Panc1 (cell line): Measurements from ENCODE around the gene ZNF420.
"Not testable (repeated sequence)": the region's sequence is repeated elsewhere in the genome, so short reads cannot be mapped to it uniquely, and the experiment has no call there.

ENCODE experiments used
- POLR2AphosphoS5 ChIP-seq: IDR thresholded peaks from 2 replicates; pipeline ENCODE4 v1.6.1; 2012; ENCODE audit warnings: mild to moderate bottlenecking, low read depth, low read length, moderate library complexity
- SIN3A ChIP-seq: IDR thresholded peaks from 2 replicates; pipeline ENCODE4 v1.6.1; 2012; ENCODE audit warnings: low read depth, mild to moderate bottlenecking, low read length, moderate library complexity, borderline replicate concordance; ENCODE audit not compliant: insufficient read depth
- TCF7L2 ChIP-seq: IDR thresholded peaks from 2 replicates; pipeline ENCODE4 v1.6.1; 2011; ENCODE audit warnings: mild to moderate bottlenecking, low read depth, low read length, inconsistent platforms
- TF ChIP-seq, protein P1 (sequence below): fragments of 450-650 bp; IDR thresholded peaks from 2 replicates; pipeline ENCODE4 v1.5.1; 2017; ENCODE audit warnings: mild to moderate bottlenecking
- TF ChIP-seq, protein P2 (sequence below), 2 experiments: IDR thresholded peaks; 2 replicates each; pipeline ENCODE4 v1.6.1; 2011 to 2012; ENCODE audit warnings: low read depth in 2 of 2, control low read depth in 1 of 2, low read length in 1 of 2, mild to moderate bottlenecking in 1 of 2, moderate library complexity in 1 of 2; ENCODE audit not compliant: insufficient read depth in 1 of 2

DNA sequence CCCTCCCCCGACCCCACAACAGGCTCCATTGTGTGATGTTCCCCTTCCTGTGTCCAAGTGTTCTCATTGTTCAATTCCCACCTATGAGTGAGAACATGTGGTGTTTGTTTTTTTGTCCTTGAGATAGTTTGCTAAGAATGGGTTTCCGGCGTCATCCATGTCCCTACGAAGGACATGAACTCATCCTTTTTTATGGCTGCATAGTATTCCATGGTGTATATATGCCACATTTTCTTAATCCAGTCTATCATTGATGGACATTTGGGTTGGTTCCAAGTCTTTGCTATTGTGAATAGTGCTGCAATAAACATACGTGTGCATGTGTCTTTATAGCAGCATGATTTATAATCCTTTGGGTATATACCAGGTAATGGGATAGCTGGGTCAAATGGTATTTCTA, 25.9 kb downstream of the ZNF420 start:
- TF ChIP-seq, protein P1, sequence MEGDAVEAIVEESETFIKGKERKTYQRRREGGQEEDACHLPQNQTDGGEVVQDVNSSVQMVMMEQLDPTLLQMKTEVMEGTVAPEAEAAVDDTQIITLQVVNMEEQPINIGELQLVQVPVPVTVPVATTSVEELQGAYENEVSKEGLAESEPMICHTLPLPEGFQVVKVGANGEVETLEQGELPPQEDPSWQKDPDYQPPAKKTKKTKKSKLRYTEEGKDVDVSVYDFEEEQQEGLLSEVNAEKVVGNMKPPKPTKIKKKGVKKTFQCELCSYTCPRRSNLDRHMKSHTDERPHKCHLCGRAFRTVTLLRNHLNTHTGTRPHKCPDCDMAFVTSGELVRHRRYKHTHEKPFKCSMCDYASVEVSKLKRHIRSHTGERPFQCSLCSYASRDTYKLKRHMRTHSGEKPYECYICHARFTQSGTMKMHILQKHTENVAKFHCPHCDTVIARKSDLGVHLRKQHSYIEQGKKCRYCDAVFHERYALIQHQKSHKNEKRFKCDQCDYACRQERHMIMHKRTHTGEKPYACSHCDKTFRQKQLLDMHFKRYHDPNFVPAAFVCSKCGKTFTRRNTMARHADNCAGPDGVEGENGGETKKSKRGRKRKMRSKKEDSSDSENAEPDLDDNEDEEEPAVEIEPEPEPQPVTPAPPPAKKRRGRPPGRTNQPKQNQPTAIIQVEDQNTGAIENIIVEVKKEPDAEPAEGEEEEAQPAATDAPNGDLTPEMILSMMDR, result not testable (repeated sequence)
- TF ChIP-seq POLR2AphosphoS5, SIN3A, TCF7L2: not testable (repeated sequence)
- TF ChIP-seq, protein P2, sequence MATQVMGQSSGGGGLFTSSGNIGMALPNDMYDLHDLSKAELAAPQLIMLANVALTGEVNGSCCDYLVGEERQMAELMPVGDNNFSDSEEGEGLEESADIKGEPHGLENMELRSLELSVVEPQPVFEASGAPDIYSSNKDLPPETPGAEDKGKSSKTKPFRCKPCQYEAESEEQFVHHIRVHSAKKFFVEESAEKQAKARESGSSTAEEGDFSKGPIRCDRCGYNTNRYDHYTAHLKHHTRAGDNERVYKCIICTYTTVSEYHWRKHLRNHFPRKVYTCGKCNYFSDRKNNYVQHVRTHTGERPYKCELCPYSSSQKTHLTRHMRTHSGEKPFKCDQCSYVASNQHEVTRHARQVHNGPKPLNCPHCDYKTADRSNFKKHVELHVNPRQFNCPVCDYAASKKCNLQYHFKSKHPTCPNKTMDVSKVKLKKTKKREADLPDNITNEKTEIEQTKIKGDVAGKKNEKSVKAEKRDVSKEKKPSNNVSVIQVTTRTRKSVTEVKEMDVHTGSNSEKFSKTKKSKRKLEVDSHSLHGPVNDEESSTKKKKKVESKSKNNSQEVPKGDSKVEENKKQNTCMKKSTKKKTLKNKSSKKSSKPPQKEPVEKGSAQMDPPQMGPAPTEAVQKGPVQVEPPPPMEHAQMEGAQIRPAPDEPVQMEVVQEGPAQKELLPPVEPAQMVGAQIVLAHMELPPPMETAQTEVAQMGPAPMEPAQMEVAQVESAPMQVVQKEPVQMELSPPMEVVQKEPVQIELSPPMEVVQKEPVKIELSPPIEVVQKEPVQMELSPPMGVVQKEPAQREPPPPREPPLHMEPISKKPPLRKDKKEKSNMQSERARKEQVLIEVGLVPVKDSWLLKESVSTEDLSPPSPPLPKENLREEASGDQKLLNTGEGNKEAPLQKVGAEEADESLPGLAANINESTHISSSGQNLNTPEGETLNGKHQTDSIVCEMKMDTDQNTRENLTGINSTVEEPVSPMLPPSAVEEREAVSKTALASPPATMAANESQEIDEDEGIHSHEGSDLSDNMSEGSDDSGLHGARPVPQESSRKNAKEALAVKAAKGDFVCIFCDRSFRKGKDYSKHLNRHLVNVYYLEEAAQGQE (IDR thresholded peaks at IDR 0.05; ENCODE audit: insufficient read depth in 1 of 2, low read depth in 2 of 2, low read length in 1 of 2), result not testable (repeated sequence)
